ENCODE measurements around the gene ZNF831.

ZNF831 gene

GRCh38 chr20:59240006-59240405, 76.4 kb downstream of the ZNF831 start:
- Histone ChIP-seq H3K27ac (ENCODE audit: low read length) (no peak overlapping the region), H3F3A (ENCODE audit: insufficient read depth, low read length) (no peaks in the 10 kb centered on the region), H3K4me3 (ENCODE audit: low read length) (no peak overlapping the region), H3K27me3 (replicated peaks; ENCODE audit: insufficient read depth, low read length) (peaks cover 89% of the 10 kb centered on the region), H3K9me3 (replicated peaks; ENCODE audit: insufficient read depth, low read length) (no peaks in the 10 kb centered on the region), H3K9me2 (replicated peaks; ENCODE audit: insufficient read depth, low read length) (no peaks in the 10 kb centered on the region), H3K4me2 (ENCODE audit: low read depth, low read length) (no peak overlapping the region), H4K20me1 (ENCODE audit: insufficient read depth, low read length) (no peaks in the 10 kb centered on the region), H3K79me2 (ENCODE audit: low read length) (no peaks in the 10 kb centered on the region), H3K9ac (ENCODE audit: low read length) (no peak overlapping the region), H3K4me1 (ENCODE audit: low read length) (no peaks in the 10 kb centered on the region), H2AFZ (ENCODE audit: low read length) (no peak overlapping the region), H3K36me3 (replicated peaks; ENCODE audit: insufficient read depth, low read length) (no peaks in the 10 kb centered on the region)
- TF ChIP-seq EZH2phosphoT487 (IDR thresholded peaks at IDR 0.05; ENCODE audit: low read length) = no peak
- TF ChIP-seq EZH2 (optimal IDR thresholded peaks at IDR 0.05; ENCODE audit: low read depth, low read length) = no peak
- no peak for TF ChIP-seq CTCF (IDR thresholded peaks at IDR 0.05; ENCODE audit: low read length)
- no peak for DNase-seq

- no peaks in the 10 kb centered on the region for H3K9me2 ChIP-seq (replicated peaks; ENCODE audit: insufficient read depth, low read length)
- no peak for DNase-seq
- no peaks in the 10 kb centered on the region for H4K20me1 ChIP-seq (ENCODE audit: insufficient read depth, low read length)
- no peak overlapping the region for H3K4me3 ChIP-seq (ENCODE audit: low read length)
- no peaks in the 10 kb centered on the region for H3K4me1 ChIP-seq (ENCODE audit: low read length)
- no peaks in the 10 kb centered on the region for H3K36me3 ChIP-seq (replicated peaks; ENCODE audit: insufficient read depth, low read length)
- TF ChIP-seq EZH2 (optimal IDR thresholded peaks at IDR 0.05; ENCODE audit: low read depth, low read length) = no peak
- TF ChIP-seq CTCF (IDR thresholded peaks at IDR 0.05; ENCODE audit: low read length) = no peak
- TF ChIP-seq EZH2phosphoT487 (IDR thresholded peaks at IDR 0.05; ENCODE audit: low read length) = no peak
- no peak overlapping the region for H3K9ac ChIP-seq (ENCODE audit: low read length)
- H3F3A ChIP-seq (ENCODE audit: insufficient read depth, low read length) = no peaks in the 10 kb centered on the region
- H3K27me3 ChIP-seq (replicated peaks; ENCODE audit: insufficient read depth, low read length) = peaks cover 94% of the 10 kb centered on the region
- H3K9me3 ChIP-seq (replicated peaks; ENCODE audit: insufficient read depth, low read length) = no peaks in the 10 kb centered on the region
- H3K4me2 ChIP-seq (ENCODE audit: low read depth, low read length) = no peak overlapping the region
- H3K79me2 ChIP-seq (ENCODE audit: low read length) = no peaks in the 10 kb centered on the region
- H3K27ac ChIP-seq (ENCODE audit: low read length) = no peak overlapping the region
- no peak overlapping the region for H2AFZ ChIP-seq (ENCODE audit: low read length)
These were observed 79.3 kb downstream of the ZNF831 start for GRCh38 chr20:59242714-59243626.

DNA sequence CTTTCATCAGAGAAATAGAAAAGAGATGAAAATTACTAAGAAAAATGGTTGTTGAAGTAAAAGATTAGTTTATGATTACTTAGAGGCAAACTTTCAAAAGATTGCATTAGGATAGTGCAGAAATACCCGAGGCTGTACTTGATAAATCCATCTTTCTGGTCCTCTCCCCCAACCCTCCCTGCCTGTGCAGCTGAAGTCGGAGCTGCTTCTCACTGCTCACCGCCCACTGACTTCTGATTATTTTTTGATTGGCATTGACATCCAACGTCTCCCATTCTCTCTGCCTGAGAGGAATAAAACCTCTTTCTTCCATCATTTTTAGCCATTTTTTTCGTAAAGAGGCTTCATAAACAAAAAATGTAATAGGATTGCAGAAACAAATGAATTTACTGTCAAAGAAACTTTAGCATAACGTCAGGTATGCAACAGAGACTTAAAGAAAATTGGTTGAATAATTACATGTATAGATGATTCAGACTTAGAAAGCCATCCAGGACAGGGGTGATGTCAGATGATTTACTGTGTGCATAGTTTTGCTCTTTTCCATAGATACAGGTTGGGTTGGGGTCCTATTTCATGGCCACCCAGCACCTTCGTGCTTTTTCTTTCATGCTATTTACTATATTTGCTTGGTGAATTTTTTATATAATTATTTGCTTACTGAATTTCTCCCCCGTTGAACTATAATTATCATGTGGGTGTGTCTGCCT, 83.2 kb downstream of the ZNF831 start:
- H3F3A ChIP-seq (ENCODE audit: insufficient read depth, low read length) = no peaks in the 10 kb centered on the region
- H3K4me1 ChIP-seq (ENCODE audit: low read length) = no peaks in the 10 kb centered on the region
- H3K79me2 ChIP-seq (ENCODE audit: low read length) = no peaks in the 10 kb centered on the region
- H3K27me3 ChIP-seq (replicated peaks; ENCODE audit: insufficient read depth, low read length) = peaks cover 98% of the 10 kb centered on the region
- no peak overlapping the region for H2AFZ ChIP-seq (ENCODE audit: low read length)
- H3K4me2 ChIP-seq (ENCODE audit: low read depth, low read length) = no peak overlapping the region
- H3K4me3 ChIP-seq (ENCODE audit: low read length) = no peak overlapping the region
- DNase-seq = no peak
- H3K9me2 ChIP-seq (replicated peaks; ENCODE audit: insufficient read depth, low read length) = no peaks in the 10 kb centered on the region
- no peaks in the 10 kb centered on the region for H4K20me1 ChIP-seq (ENCODE audit: insufficient read depth, low read length)
- H3K9ac ChIP-seq (ENCODE audit: low read length) = no peak overlapping the region
- no peaks in the 10 kb centered on the region for H3K36me3 ChIP-seq (replicated peaks; ENCODE audit: insufficient read depth, low read length)
- TF ChIP-seq EZH2phosphoT487 (IDR thresholded peaks at IDR 0.05; ENCODE audit: low read length) (no peak), CTCF (IDR thresholded peaks at IDR 0.05; ENCODE audit: low read length) (no peak), EZH2 (optimal IDR thresholded peaks at IDR 0.05; ENCODE audit: low read depth, low read length) (no peak)
- no peak overlapping the region for H3K27ac ChIP-seq (ENCODE audit: low read length)
- H3K9me3 ChIP-seq (replicated peaks; ENCODE audit: insufficient read depth, low read length) = no peaks in the 10 kb centered on the region
